OCI-LY7 (cell line): Measurements from ENCODE around the gene PKHD1.

Experiments used
- EZH2phosphoT487 ChIP-seq: fragments of 200-600 bp; sonication (generic); IDR thresholded peaks from 2 replicates; pipeline ENCODE4 v1.6.1; 2018; ENCODE audit warnings: low read depth, borderline replicate concordance, mild to moderate bottlenecking, mixed run types, antibody characterized with exemption, low read length, moderate library complexity, mixed read lengths
- TF ChIP-seq, protein P1 (sequence below): fragments of 200-600 bp; sonication (generic); conservative IDR thresholded peaks from 2 replicates; pipeline ENCODE4 v1.5.1; 2014; ENCODE audit warnings: mild to moderate bottlenecking, antibody characterized with exemption, low read length, moderate library complexity, mixed read lengths

DNA sequence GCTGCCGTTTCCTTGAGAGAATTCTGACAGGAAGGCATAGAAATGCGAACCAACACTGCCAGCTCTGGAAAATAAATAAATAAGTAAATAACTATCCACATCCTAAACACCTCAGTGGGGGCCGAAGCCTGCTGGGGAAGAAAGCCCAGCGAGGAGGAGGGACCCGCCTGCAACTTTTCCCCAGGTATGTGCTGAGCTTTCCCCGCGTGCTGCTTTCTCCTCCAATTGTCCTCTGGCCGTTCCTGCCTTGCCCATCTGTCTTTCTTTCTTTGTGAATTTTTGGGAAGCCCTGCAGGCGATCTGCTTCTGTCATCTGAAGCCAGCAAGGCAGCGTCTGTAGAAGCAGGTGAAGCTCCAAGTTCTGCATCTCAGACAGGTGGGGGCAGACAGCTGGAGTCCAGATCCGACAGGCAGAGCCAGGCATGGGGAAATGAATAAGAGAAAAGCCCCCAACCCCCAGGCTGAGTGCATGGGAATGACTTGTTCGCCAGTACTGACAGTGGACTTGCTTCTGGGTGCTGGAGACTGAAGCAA, 49.6 kb upstream of the PKHD1 start:
- TF ChIP-seq, protein P1, sequence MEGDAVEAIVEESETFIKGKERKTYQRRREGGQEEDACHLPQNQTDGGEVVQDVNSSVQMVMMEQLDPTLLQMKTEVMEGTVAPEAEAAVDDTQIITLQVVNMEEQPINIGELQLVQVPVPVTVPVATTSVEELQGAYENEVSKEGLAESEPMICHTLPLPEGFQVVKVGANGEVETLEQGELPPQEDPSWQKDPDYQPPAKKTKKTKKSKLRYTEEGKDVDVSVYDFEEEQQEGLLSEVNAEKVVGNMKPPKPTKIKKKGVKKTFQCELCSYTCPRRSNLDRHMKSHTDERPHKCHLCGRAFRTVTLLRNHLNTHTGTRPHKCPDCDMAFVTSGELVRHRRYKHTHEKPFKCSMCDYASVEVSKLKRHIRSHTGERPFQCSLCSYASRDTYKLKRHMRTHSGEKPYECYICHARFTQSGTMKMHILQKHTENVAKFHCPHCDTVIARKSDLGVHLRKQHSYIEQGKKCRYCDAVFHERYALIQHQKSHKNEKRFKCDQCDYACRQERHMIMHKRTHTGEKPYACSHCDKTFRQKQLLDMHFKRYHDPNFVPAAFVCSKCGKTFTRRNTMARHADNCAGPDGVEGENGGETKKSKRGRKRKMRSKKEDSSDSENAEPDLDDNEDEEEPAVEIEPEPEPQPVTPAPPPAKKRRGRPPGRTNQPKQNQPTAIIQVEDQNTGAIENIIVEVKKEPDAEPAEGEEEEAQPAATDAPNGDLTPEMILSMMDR: no peak
- no peak for TF ChIP-seq EZH2phosphoT487
